ENCODE data around the gene TLCD1. TPM values are rescaled to one million over a fixed set of nuclear protein-coding genes. Genes with fewer than 3 reads are reported as not detected.

TLCD1 gene
- total RNA-seq, 4 donors from 2014 or later = 3.3 to 9.1 (median 5.8) TPM

DNA sequence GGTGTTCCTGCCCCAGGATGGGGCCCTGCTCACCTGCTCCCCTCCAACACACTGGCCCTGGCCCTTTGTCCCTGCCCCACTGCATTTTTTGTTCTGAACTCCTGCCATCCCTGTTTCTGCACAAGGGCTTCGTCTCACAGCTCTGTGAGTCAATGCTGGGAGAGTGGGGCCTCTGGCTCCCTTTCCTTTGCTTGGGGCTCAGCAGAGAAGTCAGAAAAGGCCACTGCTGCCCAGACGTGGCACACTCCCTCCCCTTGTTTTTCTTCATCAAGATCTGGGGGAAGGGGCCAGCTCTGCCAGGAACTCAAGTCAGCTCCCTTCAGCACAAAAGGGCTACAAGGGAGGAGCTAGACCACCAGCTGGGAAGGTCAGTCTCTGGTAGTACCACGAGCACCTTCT, 23.3 kb downstream of the TLCD1 start:
- H3K9me3 ChIP-seq = no peaks in the 10 kb centered on the region
- no peak overlapping the region for H3K4me3 ChIP-seq
- peaks cover 0 to 23% (median 2%) of the 10 kb centered on the region in 4 donors for H3K4me1 ChIP-seq
- TF ChIP-seq, protein P1, sequence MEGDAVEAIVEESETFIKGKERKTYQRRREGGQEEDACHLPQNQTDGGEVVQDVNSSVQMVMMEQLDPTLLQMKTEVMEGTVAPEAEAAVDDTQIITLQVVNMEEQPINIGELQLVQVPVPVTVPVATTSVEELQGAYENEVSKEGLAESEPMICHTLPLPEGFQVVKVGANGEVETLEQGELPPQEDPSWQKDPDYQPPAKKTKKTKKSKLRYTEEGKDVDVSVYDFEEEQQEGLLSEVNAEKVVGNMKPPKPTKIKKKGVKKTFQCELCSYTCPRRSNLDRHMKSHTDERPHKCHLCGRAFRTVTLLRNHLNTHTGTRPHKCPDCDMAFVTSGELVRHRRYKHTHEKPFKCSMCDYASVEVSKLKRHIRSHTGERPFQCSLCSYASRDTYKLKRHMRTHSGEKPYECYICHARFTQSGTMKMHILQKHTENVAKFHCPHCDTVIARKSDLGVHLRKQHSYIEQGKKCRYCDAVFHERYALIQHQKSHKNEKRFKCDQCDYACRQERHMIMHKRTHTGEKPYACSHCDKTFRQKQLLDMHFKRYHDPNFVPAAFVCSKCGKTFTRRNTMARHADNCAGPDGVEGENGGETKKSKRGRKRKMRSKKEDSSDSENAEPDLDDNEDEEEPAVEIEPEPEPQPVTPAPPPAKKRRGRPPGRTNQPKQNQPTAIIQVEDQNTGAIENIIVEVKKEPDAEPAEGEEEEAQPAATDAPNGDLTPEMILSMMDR (IDR thresholded peaks at IDR 0.05) = no peak
- TF ChIP-seq POLR2A (IDR thresholded peaks at IDR 0.05) = no peak
- no peak overlapping the region for H3K27ac ChIP-seq
- DNase-seq = no peak
- H3K36me3 ChIP-seq = peaks cover 0 to 58% (median 0%) of the 10 kb centered on the region in 3 donors
- H3K27me3 ChIP-seq = no peaks in the 10 kb centered on the region

DNA sequence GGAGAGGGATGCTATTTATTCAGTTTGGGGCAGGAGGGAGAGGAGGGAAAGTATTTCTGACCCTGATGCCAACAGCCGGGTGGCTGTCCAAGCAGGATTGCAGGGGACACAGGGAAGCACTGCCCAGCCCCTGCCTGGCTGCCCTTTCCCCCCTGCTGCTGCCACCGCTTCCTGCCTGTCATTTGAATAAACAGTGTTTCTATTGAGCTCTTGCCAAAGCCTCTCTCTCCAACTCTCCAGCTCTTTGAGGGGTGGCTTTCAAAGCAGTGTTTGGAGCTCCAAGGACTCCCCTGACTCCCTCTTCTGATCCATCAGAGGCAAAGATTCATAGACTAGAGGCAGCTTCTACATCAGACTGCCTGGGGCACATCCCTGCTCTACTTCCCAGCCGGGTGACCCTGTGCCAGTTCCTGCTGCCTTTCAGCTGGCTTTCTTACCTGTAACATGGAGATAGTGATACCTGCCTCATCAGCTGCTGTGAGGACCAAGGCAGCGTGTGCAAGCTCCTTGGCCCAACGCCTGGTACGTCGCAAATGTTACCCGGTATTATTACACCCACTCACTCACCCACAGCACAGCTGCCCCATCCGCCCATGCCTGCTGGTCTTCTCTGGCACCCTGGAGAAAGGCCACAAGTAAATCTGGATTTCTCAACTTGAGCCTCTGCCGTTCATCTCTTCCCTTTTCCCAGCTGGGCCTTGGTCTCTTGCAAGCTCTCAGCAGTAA, 23.8 kb downstream of the TLCD1 start:
- H3K36me3 ChIP-seq = peaks cover 0 to 64% (median 0%) of the 10 kb centered on the region in 3 donors
- no peak for DNase-seq
- peaks cover 0 to 29% (median 2%) of the 10 kb centered on the region in 4 donors for H3K4me1 ChIP-seq
- H3K4me3 ChIP-seq = no peak overlapping the region
- TF ChIP-seq POLR2A (IDR thresholded peaks at IDR 0.05) = no peak
- TF ChIP-seq, protein P1 (IDR thresholded peaks at IDR 0.05) = no peak
- no peaks in the 10 kb centered on the region for H3K27me3 ChIP-seq
- no peak overlapping the region for H3K27ac ChIP-seq
- no peaks in the 10 kb centered on the region for H3K9me3 ChIP-seq

DNA sequence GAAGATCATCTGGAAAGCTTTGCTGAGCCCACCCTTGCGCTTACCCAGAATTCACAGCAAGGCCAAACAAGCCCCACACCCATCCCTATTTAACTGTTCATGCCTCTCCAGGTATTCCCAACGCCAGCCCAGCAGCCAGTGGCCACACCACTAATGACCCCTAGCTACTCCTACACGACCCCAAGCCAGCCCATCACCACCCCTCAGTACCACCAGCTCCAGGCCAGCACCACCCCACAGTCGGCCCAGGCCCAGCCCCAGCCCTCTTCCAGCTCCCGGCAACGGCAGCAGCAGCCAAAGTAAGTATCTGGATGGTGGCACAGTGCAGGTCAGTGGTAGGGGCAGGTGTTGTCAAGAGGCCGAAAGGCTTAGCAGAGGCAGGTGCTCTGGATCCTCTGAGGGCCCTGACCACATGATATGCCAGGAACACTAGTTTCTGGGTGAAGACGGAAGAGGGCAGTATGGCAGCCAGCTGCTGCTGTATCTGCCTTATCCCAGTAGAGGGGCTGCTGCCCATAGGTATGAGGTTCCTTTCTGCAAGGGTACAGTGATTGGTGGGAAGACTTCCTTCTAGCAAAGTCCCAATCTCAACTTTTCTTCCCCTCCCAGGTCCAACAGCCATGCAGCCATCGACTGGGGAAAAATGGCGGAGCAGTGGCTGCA, 25.1 kb downstream of the TLCD1 start:
- Histone ChIP-seq H3K4me3 (no peak overlapping the region), H3K27me3 (no peaks in the 10 kb centered on the region), H3K9me3 (no peaks in the 10 kb centered on the region), H3K4me1 (peaks cover 0 to 30% (median 2%) of the 10 kb centered on the region in 4 donors), H3K27ac (no peak overlapping the region), H3K36me3 (peaks cover 0 to 76% (median 0%) of the 10 kb centered on the region in 3 donors)
- no peak for DNase-seq
- no peak for TF ChIP-seq POLR2A (IDR thresholded peaks at IDR 0.05)
- TF ChIP-seq, protein P1 (IDR thresholded peaks at IDR 0.05) = no peak

DNA sequence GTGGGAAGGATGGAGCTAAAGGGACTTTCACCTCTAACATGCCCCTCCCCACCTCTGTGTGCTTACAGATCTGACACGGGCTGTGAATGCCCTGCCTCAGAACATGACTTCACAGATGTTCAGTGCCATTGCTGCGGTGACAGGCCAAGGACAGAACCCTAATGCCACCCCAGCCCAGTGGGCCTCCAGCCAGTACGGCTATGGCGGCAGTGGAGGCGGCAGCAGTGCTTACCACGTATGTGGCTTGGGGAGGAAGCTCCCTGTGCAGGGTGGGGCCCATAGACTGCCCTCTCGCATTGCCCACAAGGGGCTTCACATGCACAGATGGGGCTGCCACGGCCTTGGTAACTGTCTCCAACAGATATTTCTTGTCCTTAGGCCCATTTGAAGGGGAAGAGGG, 25.8 kb downstream of the TLCD1 start:
- Histone ChIP-seq H3K4me1 (peaks cover 0 to 30% (median 2%) of the 10 kb centered on the region in 4 donors), H3K4me3 (no peak overlapping the region), H3K9me3 (no peaks in the 10 kb centered on the region), H3K27me3 (no peaks in the 10 kb centered on the region), H3K36me3 (peaks cover 0 to 83% (median 0%) of the 10 kb centered on the region in 3 donors), H3K27ac (peak overlapping the region in 1 of 4 donors; percentile 34)
- TF ChIP-seq, protein P1 (IDR thresholded peaks at IDR 0.05) = no peak
- no peak for TF ChIP-seq POLR2A (IDR thresholded peaks at IDR 0.05)
- DNase-seq = no peak

DNA sequence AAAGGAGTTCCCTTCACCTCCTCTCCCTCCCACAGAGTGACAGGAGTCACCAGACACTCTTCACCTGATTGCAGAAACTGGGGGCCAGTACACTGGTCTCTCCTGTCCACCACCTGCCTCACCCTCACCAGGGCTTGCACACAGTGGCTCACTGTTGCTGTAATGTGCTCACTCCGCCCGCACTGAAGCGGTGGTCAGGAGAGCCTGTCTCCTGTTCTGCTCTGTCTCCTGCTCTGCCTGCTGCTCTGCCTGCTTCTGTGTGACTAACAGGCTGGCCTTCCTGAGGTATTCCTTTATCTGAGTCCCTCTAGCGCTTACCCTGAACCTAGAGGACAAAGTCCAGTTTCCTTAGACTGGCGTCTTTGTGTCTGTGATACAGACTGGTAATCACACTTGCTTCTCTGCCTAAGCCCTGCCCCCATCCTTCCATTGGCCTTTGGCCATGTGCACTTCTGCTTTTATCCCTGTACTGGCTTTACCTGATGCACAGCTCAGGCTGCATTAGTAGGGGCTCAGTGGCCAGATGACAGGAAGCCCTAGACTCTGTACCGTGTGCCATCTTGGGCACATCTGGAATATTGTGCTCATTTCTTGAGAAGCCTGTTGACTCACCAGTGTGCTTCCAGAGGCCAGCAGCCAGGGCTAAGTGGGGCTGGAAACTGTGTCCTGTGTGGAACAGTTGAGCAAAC, 27.6 kb downstream of the TLCD1 start:
- Histone ChIP-seq H3K4me3 (peak overlapping the region in 1 of 4 donors; percentile 13), H3K9me3 (no peaks in the 10 kb centered on the region), H3K27ac (peak overlapping the region in 3 of 4 donors; percentile 72 to 87 (median 77)), H3K4me1 (peaks cover 0 to 30% (median 2%) of the 10 kb centered on the region in 4 donors), H3K36me3 (peaks cover 0 to 100% (median 3%) of the 10 kb centered on the region in 3 donors), H3K27me3 (no peaks in the 10 kb centered on the region)
- TF ChIP-seq, protein P1 (IDR thresholded peaks at IDR 0.05) = peak in 3 of 6 experiments; percentile 6 to 26 (median 19)
- TF ChIP-seq POLR2A (IDR thresholded peaks at IDR 0.05) = peak; percentile 90 to 91
- DNase-seq = peak in 2 of 3 donors; percentile 88 to 90
